GM19238 (cell line): ENCODE measurements around the gene STC2.
"Not testable (repeated sequence)": the region's sequence is repeated elsewhere in the genome, so short reads cannot be mapped to it uniquely, and the experiment has no call there.

Source experiments
- DNase-seq: peaks from one replicate; pipeline ENCODE4 v3.0.0; 2011; ENCODE audit warnings: low spot score; ENCODE audit not compliant: insufficient read length

STC2 gene

DNA sequence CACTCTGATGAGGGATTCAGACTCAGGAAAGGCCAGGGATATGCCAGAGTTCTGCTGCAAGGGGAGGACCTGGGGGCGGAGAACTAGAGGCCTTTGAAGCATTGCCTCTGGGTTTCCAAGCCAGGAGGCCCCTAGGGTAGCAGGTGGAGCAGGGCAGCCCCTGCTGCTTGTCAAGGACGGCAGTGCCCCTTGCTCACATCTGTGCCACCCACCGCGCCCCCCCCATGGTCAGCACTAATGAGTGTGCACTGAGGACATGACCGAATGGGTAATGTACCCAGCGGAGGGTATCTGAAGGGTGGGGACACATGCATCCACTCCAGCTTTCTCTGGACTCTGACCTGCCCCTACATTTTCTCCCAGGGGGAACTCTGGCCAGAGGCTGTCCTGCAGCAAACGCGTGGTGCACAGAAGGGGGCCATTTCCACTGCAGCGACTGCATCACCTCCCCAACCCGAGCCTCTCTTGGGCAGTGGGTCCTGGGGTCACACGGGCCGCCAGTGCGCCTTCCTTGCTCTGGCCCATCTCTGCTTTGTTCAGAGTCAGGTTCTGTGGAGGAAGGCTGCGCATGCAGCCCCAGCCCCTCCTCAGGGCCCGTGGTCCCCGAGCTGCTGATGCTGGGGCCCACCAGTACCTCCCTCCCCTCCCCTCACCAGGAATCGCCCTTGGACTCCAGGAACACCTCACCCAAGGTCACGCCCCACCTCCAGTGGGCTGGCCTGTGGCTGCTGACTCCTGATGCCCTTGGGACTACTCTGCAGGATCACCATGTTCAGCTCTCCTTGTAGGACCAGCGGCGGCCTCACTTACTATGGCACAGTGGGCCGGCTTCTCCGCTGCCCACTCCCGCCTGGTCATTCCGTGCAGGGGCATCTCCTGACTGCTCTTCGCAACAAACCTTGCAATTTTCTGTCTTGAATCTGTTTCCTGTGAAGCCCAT, 31.2 kb downstream of the STC2 start:
- no peak for DNase-seq

- DNase-seq: no peak
Measured at GRCh38 chr5:173295796-173296195, 32.4 kb downstream of the STC2 start.

DNA sequence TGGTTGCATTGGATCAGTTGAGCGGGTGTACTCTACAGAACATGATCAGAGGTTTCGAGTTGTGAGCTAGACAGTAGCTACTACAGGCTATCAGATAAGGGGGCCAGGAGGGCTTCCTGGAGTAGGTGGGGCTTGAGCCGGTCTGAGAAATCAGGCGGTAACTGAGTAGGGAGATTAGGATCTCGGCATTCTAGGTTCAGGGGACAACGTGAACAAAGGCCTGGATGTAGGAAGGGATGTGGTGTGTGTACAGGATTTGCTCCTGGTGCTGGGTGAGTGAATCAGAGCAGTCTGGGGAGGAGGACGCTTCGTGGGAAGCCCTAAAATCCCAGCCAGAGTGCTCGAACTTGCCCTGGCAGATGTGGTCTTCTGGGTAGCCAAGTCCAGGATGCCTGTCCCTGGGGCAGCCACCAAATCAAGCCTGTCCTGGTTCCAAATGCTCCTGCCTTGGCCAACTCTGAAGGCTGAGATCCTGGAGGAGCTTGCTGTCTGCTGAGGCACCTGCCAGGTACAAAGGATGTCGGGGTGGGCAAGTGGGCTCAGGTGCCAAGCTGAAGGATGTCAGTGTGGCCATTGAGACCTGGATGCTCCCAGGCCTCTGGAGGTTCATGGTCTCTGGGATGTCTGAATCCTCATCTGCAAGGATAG, 33.4 kb downstream of the STC2 start:
- DNase-seq: no peak

DNA sequence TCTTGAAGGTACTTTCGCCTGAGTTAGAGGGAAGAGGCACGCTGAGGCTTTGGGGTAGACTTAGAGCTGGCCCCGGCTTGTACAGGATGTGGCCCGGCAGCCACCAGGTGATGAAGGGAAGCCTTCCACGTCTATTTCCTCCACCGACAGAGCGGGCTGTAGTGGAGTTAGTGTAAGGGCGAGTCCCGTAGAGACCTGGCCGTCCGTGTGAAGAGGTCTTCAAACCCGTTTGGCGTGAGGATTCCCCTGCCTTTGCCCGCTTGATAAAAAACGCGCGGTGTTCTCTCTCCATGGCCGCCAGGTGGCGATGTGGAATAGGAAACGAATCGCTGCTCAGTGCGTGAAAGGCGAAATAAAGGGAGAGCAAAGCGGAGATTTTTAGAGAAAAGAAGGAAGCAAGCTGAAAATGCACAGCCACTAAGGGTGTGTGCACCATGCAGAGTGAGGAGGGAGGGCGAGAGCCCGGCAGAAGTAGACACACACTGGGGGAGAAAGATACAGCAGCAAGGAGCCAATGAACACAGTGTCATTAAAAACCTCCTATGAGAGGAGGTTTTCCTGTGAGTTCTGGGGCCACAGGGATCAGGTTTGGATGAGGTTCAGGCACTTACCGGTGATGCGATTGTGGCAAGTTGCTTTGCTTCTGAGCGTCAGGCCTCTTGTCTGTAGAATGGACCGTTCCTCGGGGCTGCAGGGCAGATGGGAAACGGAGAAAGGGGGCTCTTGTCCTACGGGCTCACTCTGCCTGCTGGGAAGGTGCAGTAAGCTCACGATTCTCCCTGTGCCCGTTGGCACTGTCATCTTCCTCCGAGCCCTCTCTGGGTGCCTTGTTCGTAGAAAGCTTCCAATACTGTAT, 34.2 kb downstream of the STC2 start:
- peak; percentile 63 for DNase-seq

- no peak for DNase-seq
Measured at GRCh38 chr5:173291722-173292658, 36.2 kb downstream of the STC2 start.

DNA sequence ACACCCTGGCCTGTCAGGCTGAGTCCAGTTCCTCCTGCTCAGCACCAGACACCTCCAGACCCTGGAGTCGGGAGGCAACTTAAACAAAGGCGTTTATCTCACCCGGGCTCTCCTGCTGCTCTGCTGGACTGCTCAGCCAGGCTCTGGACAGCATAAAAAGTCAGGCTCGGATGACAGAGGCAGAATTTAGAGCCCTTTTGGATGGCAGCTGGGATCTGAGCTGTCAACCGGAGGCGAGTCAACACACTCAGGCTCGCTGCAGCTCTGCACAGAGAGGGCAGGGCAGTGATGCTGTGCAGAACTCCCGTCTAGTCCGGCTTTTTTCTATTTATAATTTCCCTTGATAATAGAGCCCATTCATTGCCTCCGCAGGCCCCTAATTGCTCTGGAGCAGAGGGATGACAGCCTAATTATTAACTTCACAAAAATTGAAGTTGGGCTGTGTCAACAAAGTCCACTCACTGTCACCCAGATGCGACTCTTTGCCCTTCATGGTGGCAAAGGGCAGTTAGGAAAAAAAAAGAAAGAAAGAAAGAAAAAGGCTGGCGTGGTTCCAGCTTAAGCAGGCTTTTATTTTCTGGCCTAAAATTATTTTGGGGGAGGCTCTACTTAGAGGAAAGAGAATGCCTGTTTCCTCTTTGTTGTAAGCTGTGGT, 37.6 kb downstream of the STC2 start:
- no peak for DNase-seq

- DNase-seq: no peak
Measured at GRCh38 chr5:173289372-173289771, 38.8 kb downstream of the STC2 start.

GRCh38 chr5:173288632-173289031, 39.6 kb downstream of the STC2 start:
- no peak for DNase-seq

DNA sequence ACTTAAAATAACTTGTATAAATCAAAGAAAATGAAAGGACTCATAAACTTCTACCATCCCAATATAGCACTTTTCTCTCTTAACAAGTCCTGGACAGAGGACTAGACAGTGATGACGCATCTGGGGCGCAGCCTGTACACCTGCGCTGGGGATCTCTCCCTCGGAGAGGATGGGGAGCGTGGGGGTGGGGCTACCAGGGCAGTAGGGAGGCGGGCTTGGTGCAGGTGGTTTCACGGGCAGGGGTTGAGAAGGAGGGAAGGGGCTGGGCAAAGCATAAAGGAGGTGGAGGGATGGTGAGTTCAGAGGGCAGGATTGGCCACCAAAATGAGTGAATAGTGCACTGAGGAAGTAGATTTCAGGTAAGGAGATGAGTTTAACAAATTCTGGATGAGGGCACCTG, 41.1 kb downstream of the STC2 start:
- no peak for DNase-seq

- DNase-seq: not testable (repeated sequence)
Measured at GRCh38 chr5:173284343-173284958, 43.8 kb downstream of the STC2 start.

DNA sequence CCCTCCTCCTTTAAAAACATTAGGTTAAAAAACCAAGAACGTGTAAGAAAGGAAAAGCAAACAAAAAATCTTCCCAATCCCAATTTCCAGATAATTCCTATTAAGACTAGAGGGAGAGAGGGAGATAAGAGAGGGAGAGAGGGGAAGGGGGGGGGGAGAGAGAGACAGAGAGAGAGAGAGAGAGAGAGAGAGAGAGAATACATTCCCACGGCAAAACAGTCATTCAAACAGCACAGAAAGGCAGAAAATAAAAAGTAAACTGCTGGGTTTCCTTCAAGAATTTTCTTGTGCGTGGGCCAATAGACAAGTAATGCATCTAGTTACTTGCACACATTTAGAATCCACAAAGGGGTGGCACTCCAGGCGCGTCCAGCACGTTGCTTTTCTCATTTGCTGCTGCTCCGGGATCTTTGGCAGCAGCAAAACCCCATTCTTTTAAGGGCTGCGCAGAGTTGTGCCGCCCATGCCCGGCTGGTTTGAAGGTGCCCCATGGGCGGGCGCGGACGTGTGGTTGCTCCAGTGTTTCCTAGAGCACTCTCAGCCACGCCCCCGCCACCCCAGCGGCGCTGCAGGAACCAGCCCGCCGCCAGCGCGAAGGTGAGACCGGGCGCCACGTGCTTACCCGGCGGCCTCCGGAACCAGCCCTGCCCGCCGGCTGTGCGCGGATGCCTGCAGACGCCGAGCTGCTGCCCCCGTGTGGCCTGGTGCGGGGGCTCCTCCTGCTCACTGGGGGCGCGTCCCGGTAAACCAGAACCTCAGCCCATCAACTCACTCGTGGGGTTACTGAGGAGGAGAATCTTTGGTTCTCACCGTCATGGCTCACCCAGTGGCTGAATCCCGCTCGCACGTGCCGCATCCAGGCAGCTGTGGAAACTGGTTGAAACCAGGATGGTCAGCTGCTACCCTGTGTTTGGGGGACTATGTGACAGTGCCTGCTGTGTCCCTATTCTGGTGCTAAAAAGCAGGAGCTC, 44.6 kb downstream of the STC2 start:
- DNase-seq: peak; percentile 74

DNA sequence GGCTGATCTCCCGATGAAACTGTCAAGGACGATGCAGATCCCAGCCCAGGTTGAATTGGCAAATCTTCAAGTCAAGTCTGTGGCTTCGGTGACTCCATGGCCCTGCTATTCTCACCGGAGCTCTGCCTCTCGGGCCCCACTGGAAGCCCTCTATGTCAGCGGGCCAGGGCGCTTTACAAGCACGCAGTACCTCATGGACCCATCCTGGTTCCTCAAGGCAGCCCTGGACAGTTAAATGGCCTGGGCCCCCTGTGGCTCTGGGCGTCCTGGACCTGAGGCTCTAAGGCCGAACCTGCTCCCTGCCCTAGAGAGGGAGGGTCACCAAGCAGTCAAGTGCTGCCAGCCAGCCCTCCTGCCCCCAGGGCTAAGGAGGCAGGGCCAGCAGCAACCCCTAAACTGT, 45.3 kb downstream of the STC2 start:
- DNase-seq: no peak

- no peak for DNase-seq
Measured at GRCh38 chr5:173281910-173282309, 46.3 kb downstream of the STC2 start.

DNA sequence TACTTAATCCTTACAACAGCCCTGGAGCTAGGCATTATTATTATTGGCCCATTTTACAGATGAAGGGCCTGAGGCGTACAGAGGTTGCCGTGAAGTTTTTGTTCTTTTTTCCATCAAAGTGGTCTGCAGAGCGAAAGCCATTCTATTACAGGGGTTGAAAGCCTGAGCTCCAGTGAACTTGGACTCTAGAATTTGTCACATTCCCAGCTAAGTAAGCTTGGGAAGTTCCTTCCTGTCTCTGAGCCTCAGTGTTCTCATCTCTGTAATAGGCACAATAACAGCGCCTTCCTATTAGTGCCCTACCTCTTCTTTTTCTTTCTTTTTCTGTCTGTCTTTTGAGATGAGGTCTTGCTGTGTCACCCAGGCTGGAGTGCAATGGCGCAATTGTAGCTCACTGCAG, 49.0 kb downstream of the STC2 start:
- no peak for DNase-seq

DNA sequence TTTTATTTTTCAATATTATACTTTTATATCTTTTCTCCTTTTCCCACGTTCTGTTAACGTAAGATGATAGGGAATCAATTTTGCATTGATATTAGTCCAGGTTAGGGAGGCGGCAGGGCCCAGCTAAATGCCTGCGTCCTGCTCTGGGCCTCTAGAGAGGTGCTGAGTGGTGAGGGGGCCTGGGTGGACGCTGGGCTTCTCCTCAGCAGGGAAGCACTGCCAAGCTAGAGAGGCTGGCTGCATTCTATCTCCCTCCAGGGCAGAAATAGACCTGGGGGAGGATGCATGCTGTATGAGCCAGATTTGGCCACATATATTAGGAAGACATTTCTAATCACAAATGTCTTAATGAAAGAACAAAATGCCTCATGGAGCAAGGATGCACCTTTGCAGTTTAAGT, 49.6 kb downstream of the STC2 start:
- no peak for DNase-seq

- DNase-seq: no peak
Measured at GRCh38 chr5:173278172-173278571, 50.0 kb downstream of the STC2 start.

DNA sequence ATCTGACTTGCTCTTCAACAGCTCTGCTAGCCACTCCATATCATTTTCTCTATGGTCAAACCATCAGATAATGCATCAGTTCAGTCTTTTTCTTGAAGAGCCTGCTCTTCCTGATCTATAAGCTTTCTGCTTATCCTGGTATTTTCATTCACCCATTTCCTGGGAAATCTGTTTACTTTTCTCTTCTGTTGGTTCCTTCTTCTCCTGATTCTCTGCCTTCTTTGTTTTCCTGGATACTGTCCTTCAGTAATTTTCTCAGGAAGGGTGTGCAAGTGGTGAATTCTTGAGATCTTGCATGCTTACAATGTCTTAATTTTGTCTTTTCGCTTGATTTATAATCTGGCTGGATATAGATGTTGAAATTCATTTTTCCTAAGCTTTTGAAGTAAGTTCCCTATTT, 53.4 kb downstream of the STC2 start:
- DNase-seq: no peak

DNA sequence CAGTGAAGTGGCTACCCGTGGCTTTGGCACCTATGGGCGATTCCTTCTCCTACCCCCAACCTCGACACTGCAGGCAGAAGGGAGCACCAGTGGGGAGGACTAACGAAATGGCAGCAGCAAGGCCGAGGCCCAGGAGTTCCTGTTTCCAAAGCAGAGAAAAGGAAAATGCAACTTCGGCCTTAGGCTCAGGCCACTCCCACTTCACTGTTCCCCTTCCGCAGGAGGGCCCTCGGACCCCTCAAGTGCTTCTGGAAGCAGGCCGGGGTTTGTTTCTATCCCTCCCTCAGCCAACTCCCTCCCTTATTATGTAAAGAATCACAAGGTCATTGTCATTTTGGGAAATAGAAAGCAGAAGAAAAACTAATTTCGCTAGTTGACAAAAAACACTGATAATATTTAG, 56.8 kb downstream of the STC2 start:
- DNase-seq: no peak
